IMR-90 (cell line): ENCODE measurements around the gene E2F4. TPM values are rescaled to one million over a fixed set of nuclear protein-coding genes. Genes with fewer than 3 reads are reported as not detected.

Source experiments
- ATAC-seq: fragments of 200-7000 bp; cut with Tn5 transposase; 2 replicates; pipeline ENCODE4 v1.9.1; 2020; ENCODE audit warnings: low read depth, mild to moderate bottlenecking, moderate library complexity
- BruUV-seq: library from RNA; stranded (reverse); fragments of 400-500 nt; replicated peaks from 2 replicates; lab custom pipeline; 2021; lab: Mats Ljungman, UMichigan
- CTCF ChIA-PET: fragments of 300-600 bp; formaldehyde crosslinking; extraction: SDS; loops from one replicate; lab custom pipeline; 2021; ENCODE audit warnings: antibody characterized with exemption; lab: Yijun Ruan, JAX
- POLR2A ChIA-PET: fragments of 300-600 bp; sonication (Branson Sonifier 250); formaldehyde crosslinking; loops from one replicate; lab custom pipeline; 2022; ENCODE audit warnings: antibody characterized with exemption; ENCODE audit not compliant: unreplicated experiment; lab: Charles Lee
- DNase-seq: peaks from one replicate; pipeline ENCODE4 v3.0.0; 2013
- H2AFZ ChIP-seq: replicated peaks from 2 replicates; pipeline ENCODE3; 2013; ENCODE audit warnings: low read length, mild to moderate bottlenecking; ENCODE audit not compliant: poor library complexity
- H2AK5ac ChIP-seq: 2 replicates; pipeline ENCODE4 v1.6.1; 2013; ENCODE audit warnings: low read depth, low read length, inconsistent platforms
- H2AK9ac ChIP-seq: replicated peaks from 2 replicates; pipeline ENCODE3; 2013; ENCODE audit warnings: mild to moderate bottlenecking, low read depth, low read length, moderate library complexity; ENCODE audit not compliant: poor library complexity
- H2BK120ac ChIP-seq: 2 replicates; pipeline ENCODE4 v1.6.1; 2013; ENCODE audit warnings: low read depth, low read length, inconsistent platforms
- H2BK15ac ChIP-seq: 3 replicates; pipeline ENCODE4 v1.6.1; 2013; ENCODE audit warnings: low read depth, low read length, inconsistent platforms
- H2BK20ac ChIP-seq: 2 replicates; pipeline ENCODE4 v1.6.1; 2013; ENCODE audit warnings: low read depth, mild to moderate bottlenecking, inconsistent platforms, low read length, moderate library complexity
- H2BK5ac ChIP-seq: 2 replicates; pipeline ENCODE4 v1.6.1; 2013; ENCODE audit warnings: mild to moderate bottlenecking, low read depth, low read length, inconsistent platforms; ENCODE audit not compliant: poor library complexity, severe bottlenecking
- H3K14ac ChIP-seq: replicated peaks from 2 replicates; pipeline ENCODE4 v1.6.1; 2013; ENCODE audit warnings: low read depth, low read length, inconsistent platforms
- H3K18ac ChIP-seq: 2 replicates; pipeline ENCODE4 v1.6.1; 2013; ENCODE audit warnings: low read depth, low read length, control low read depth
- H3K23ac ChIP-seq: 2 replicates; pipeline ENCODE4 v1.6.1; 2013; ENCODE audit warnings: low read depth, low read length, inconsistent platforms
- H3K27ac ChIP-seq: 2 replicates; pipeline ENCODE4 v1.5.1; 2013; ENCODE audit warnings: mild to moderate bottlenecking, control low read depth, low read length; ENCODE audit not compliant: insufficient read depth
- H3K27me3 ChIP-seq: 2 replicates; pipeline ENCODE4 v1.6.1; 2013; ENCODE audit warnings: low read length; ENCODE audit not compliant: control insufficient read depth, insufficient read depth
- H3K36me3 ChIP-seq: 2 replicates; pipeline ENCODE4 v1.6.1; 2013; ENCODE audit warnings: low read length, mixed read lengths; ENCODE audit not compliant: control insufficient read depth, insufficient read depth
- H3K4ac ChIP-seq: 2 replicates; pipeline ENCODE4 v1.6.1; 2013; ENCODE audit warnings: low read depth, low read length, inconsistent platforms
- H3K4me1 ChIP-seq: 2 replicates; pipeline ENCODE4 v1.6.1; 2013; ENCODE audit warnings: low read length, mixed read lengths; ENCODE audit not compliant: control insufficient read depth, insufficient read depth
- H3K4me2 ChIP-seq: 2 replicates; pipeline ENCODE4 v1.6.1; 2013; ENCODE audit warnings: low read depth, mild to moderate bottlenecking, control low read depth, low read length, moderate library complexity
- H3K4me3 ChIP-seq: 2 replicates; pipeline ENCODE4 v1.5.1; 2013; ENCODE audit warnings: low read depth, mild to moderate bottlenecking, control low read depth, low read length, moderate library complexity; ENCODE audit not compliant: insufficient read depth
- H3K56ac ChIP-seq: 2 replicates; pipeline ENCODE4 v1.6.1; 2013; ENCODE audit warnings: low read length, inconsistent platforms; ENCODE audit not compliant: insufficient read depth; ENCODE audit errors: extremely low read depth
- H3K79me1 ChIP-seq, 2 experiments: 2 replicates each; pipeline ENCODE4 v1.6.1; 2013; ENCODE audit warnings: low read length in 2 of 2, inconsistent platforms in 1 of 2, low read depth in 1 of 2
- H3K9ac ChIP-seq: 2 replicates; pipeline ENCODE4 v1.6.1; 2013; ENCODE audit warnings: low read depth, low read length, control low read depth
- H3K9me1 ChIP-seq: 2 replicates; pipeline ENCODE4 v1.6.1; 2013; ENCODE audit warnings: low read length, inconsistent platforms; ENCODE audit not compliant: insufficient read depth
- H3K9me3 ChIP-seq: 2 replicates; pipeline ENCODE4 v1.6.1; 2013; ENCODE audit warnings: low read length; ENCODE audit not compliant: control insufficient read depth, insufficient read depth
- H4K20me1 ChIP-seq: 2 replicates; pipeline ENCODE4 v1.6.1; 2013; ENCODE audit warnings: low read length, inconsistent platforms; ENCODE audit not compliant: insufficient read depth
- H4K5ac ChIP-seq: 2 replicates; pipeline ENCODE4 v1.6.1; 2013; ENCODE audit warnings: mild to moderate bottlenecking, low read depth, low read length, control low read depth
- H4K8ac ChIP-seq, 2 experiments: 2 replicates each; pipeline ENCODE4 v1.6.1; 2013; ENCODE audit warnings: low read depth in 2 of 2, low read length in 2 of 2, control low read depth in 1 of 2, inconsistent platforms in 1 of 2
- H4K91ac ChIP-seq: 2 replicates; pipeline ENCODE4 v1.6.1; 2013; ENCODE audit warnings: low read depth, low read length, inconsistent platforms; ENCODE audit not compliant: insufficient read depth
- CTCF ChIP-seq: conservative IDR thresholded peaks from 2 replicates; pipeline ENCODE4 v1.5.1; 2012; ENCODE audit warnings: mild to moderate bottlenecking, low read depth, low read length, improper control_type of control experiment
- MAZ ChIP-seq: IDR thresholded peaks from 2 replicates; pipeline ENCODE4 v1.6.1; 2012; ENCODE audit warnings: low read depth, mild to moderate bottlenecking, low read length, improper control_type of control experiment, moderate library complexity, borderline replicate concordance
- MXI1 ChIP-seq: IDR thresholded peaks from 2 replicates; pipeline ENCODE4 v1.6.1; 2012; ENCODE audit warnings: low read depth, mild to moderate bottlenecking, low read length, moderate library complexity, borderline replicate concordance
- POLR2A ChIP-seq: IDR thresholded peaks from 2 replicates; pipeline ENCODE4 v1.6.1; 2012; ENCODE audit warnings: mild to moderate bottlenecking, low read depth, low read length
- RAD21 ChIP-seq: IDR thresholded peaks from 2 replicates; pipeline ENCODE4 v1.6.1; 2012; ENCODE audit warnings: low read length, improper control_type of control experiment
- SMC3 ChIP-seq: fragments of 150-350 bp; IDR thresholded peaks from 2 replicates; pipeline ENCODE4 v1.6.1; 2016; ENCODE audit warnings: low read depth, mild to moderate bottlenecking, antibody characterized with exemption, low read length, moderate library complexity
- WGBS, 2 experiments: methylation state at CpG; one replicate each; pipeline versions ENCODE4 v1.1.5 to v1.1.7; 2013; ENCODE audit warnings: missing lambda C conversion rate in 2 of 2; ENCODE audit not compliant: insufficient read length in 1 of 2; ENCODE audit errors: extremely low coverage in 2 of 2; 5-methylcytosine and 5-hydroxymethylcytosine counted together
- dilution Hi-C: fragments of 300-500 bp; cut with HindIII; formaldehyde crosslinking; loops from one replicate; pipeline ENCODE4 v1.14.3; 2018; ENCODE audit warnings: low sequenced_read_pairs; ENCODE audit not compliant: unreplicated experiment
- in situ Hi-C: fragments of 300-500 bp; cut with MboI; formaldehyde crosslinking; loops from 3 replicates; pipeline ENCODE4 v1.14.3; 2019; ENCODE audit warnings: low sequenced_read_pairs, inconsistent platforms, mixed read lengths
- intact Hi-C: fragments of 100-400 bp; cut with micrococcal nuclease; formaldehyde crosslinking; loops from 2 replicates; pipeline ENCODE4 v1.10.0; 2022
- polyA plus RNA-seq, 3 experiments: library from polyadenylated mRNA; depleted of rRNA; stranded (reverse); fragments of >200 nt; gene quantifications; 2 replicates each; pipeline ENCODE4 v1.2.3, GENCODE V29; 2012; ENCODE audit warnings: low replicate concordance in 1 of 3
- total RNA-seq: library from RNA; depleted of rRNA; stranded (reverse); fragments of >200 nt; gene quantifications from 2 replicates; pipeline ENCODE4 v1.2.3, GENCODE V29; 2012

E2F4 gene
- total and polyA plus RNA-seq, 2 of the 4 experiments (the other 2 are of a cell fraction) = 63.4 to 103 TPM

GRCh38 chr16:67179421-67180080 lies 12.4 kb upstream of the E2F4 start:
- Histone ChIP-seq H2BK20ac (no peak overlapping the region), H2AFZ (no peak overlapping the region), H3K79me1 (peaks cover 27 to 49% of the 10 kb centered on the region in 2 experiments), H3K18ac (no peak overlapping the region), H2AK5ac (no peak overlapping the region), H3K56ac (no peak overlapping the region), H3K27ac (no peak overlapping the region), H3K9me1 (peaks cover 10% of the 10 kb centered on the region), H3K4ac (no peak overlapping the region), H3K4me3 (no peak overlapping the region), H3K36me3 (peaks cover 11% of the 10 kb centered on the region; the same call in 1 of the 2 replicates), H4K5ac (no peak overlapping the region), H3K14ac (no peak overlapping the region), H3K4me2 (no peak overlapping the region), H3K27me3 (no peaks in the 10 kb centered on the region), H4K20me1 (peaks cover 34% of the 10 kb centered on the region), H2BK120ac (no peak overlapping the region), H4K91ac (no peak overlapping the region), H4K8ac (no peak overlapping the region), H3K4me1 (peaks cover 12% of the 10 kb centered on the region), H3K9me3 (no peaks in the 10 kb centered on the region), H2AK9ac (peak overlapping the region; percentile 73), H2BK15ac (no peak overlapping the region), H3K23ac (no peak overlapping the region), H3K9ac (no peak overlapping the region), H2BK5ac (no peak overlapping the region)
- no peak for ATAC-seq
- peak; percentile 13; the same call in 1 of the 2 replicates for TF ChIP-seq CTCF
- TF ChIP-seq MXI1 = no peak
- TF ChIP-seq SMC3 = 0 out of 2 replicates have a peak, but pooled peaks have one; percentile 18
- TF ChIP-seq MAZ = no peak
- TF ChIP-seq POLR2A = no peak
- TF ChIP-seq RAD21 = 0 out of 2 replicates have a peak, but pooled peaks have one; percentile 15
- 57% methylated on average over 2 of the region's 13 CpGs; no CpG with 5 or more reads in 1 of the 2 experiments for WGBS, 2 experiments
- BruUV-seq = no TSS peak
- dilution Hi-C loops = no loop called here
- DNase-seq = no peak
- ChIA-PET CTCF (no interaction called here), POLR2A (interaction anchor here (0.6 kb wide), 1 partner anchor 78 kb away, joined by 4 read pairs; no protein-coding TSS in a partner anchor)
- intact Hi-C loops = loop anchor here (10.0 kb wide), 1 partner anchor 165 kb away; no protein-coding TSS in a partner anchor
- in situ Hi-C loops = no loop called here
